SU-DHL-6 (cell line): Measurements from ENCODE around the gene DOCK11.

Source experiments
- H2AFZ ChIP-seq: fragments of 200-600 bp; sonication (generic); 2 replicates; pipeline ENCODE4 v1.6.1; 2014; ENCODE audit warnings: low read depth, mild to moderate bottlenecking, moderate library complexity, mixed read lengths, antibody characterized with exemption, low read length; ENCODE audit not compliant: severe bottlenecking
- H3F3A ChIP-seq: fragments of 200-600 bp; shearing (Covaris generic); 2 replicates; pipeline ENCODE4 v1.6.0; 2016; ENCODE audit warnings: antibody characterized with exemption, mild to moderate bottlenecking; ENCODE audit not compliant: insufficient read depth
- H3K27ac ChIP-seq: fragments of 200-600 bp; sonication (generic); 2 replicates; pipeline ENCODE4 v1.5.1; 2016; ENCODE audit warnings: low read depth, mild to moderate bottlenecking, low read length, moderate library complexity, mixed read lengths
- H3K27me3 ChIP-seq: fragments of 200-600 bp; sonication (generic), shearing (Covaris generic); 2 replicates; pipeline ENCODE4 v1.6.0; 2014; ENCODE audit warnings: mild to moderate bottlenecking, low read length
- H3K36me3 ChIP-seq: fragments of 200-600 bp; sonication (generic); 2 replicates; pipeline ENCODE4 v1.6.1; 2014; ENCODE audit warnings: mild to moderate bottlenecking, low read length, mixed read lengths
- H3K4me2 ChIP-seq: fragments of 300-600, 200-600 bp; shearing (Covaris generic), sonication (generic); 2 replicates; pipeline ENCODE4 v1.6.0; 2014; ENCODE audit warnings: low read length, low read depth, mild to moderate bottlenecking; ENCODE audit not compliant: poor library complexity, severe bottlenecking
- H3K4me3 ChIP-seq: fragments of 200-600 bp; sonication (generic); 2 replicates; pipeline ENCODE4 v1.5.1; 2014; ENCODE audit warnings: antibody characterized with exemption, low read length, mild to moderate bottlenecking, mixed read lengths; ENCODE audit not compliant: insufficient read depth, poor library complexity, severe bottlenecking
- H3K79me2 ChIP-seq: fragments of 200-600 bp; sonication (generic); 2 replicates; pipeline ENCODE4 v1.6.1; 2014; ENCODE audit warnings: mild to moderate bottlenecking, low read length, moderate library complexity; ENCODE audit not compliant: insufficient read depth
- H3K9ac ChIP-seq: fragments of 200-600 bp; sonication (generic); 2 replicates; pipeline ENCODE4 v1.7.0; 2014; ENCODE audit warnings: mild to moderate bottlenecking, low read length
- H3K9me2 ChIP-seq: fragments of 200-600 bp; sonication (generic); replicated peaks from 2 replicates; pipeline ENCODE4 v1.6.1; 2014; ENCODE audit warnings: low read length; ENCODE audit not compliant: insufficient read depth
- H3K9me3 ChIP-seq: fragments of 200-600 bp; sonication (generic); 2 replicates; pipeline ENCODE4 v1.6.1; 2014; ENCODE audit warnings: low read length, mixed read lengths; ENCODE audit not compliant: insufficient read depth
- H4K20me1 ChIP-seq: fragments of 200-600 bp; sonication (generic); 2 replicates; pipeline ENCODE4 v1.6.1; 2014; ENCODE audit warnings: low read depth, mild to moderate bottlenecking, antibody characterized with exemption, low read length, moderate library complexity, mixed read lengths
- CTCF ChIP-seq: fragments of 200-600 bp; sonication (generic); IDR thresholded peaks from one replicate; pipeline ENCODE4 v1.5.1; 2017; ENCODE audit warnings: antibody characterized with exemption, mild to moderate bottlenecking, low read length, moderate library complexity; ENCODE audit not compliant: insufficient read depth, poor library complexity, severe bottlenecking
- EZH2phosphoT487 ChIP-seq: fragments of 200-600 bp; sonication (generic), shearing (Covaris generic); conservative IDR thresholded peaks from 2 replicates; pipeline ENCODE4 v1.6.1; 2018; ENCODE audit warnings: mild to moderate bottlenecking, antibody characterized with exemption, low read length, moderate library complexity, mixed read lengths

DOCK11 gene

GRCh38 chrX:118499295-118499694 is 3.7 kb downstream of the DOCK11 start:
- Histone ChIP-seq H4K20me1 (no peaks in the 10 kb centered on the region), H3K4me2 (no peak overlapping the region), H3K79me2 (peaks cover 20% of the 10 kb centered on the region), H3K36me3 (no peaks in the 10 kb centered on the region), H3K9me2 (no peaks in the 10 kb centered on the region), H3F3A (peaks cover 3% of the 10 kb centered on the region; the same call in 1 of the 2 replicates), H3K9ac (no peak overlapping the region), H3K27me3 (no peaks in the 10 kb centered on the region), H2AFZ (no peak overlapping the region), H3K9me3 (no peaks in the 10 kb centered on the region), H3K27ac (no peak overlapping the region), H3K4me3 (no peak overlapping the region)
- TF ChIP-seq CTCF: no peak
- no peak for TF ChIP-seq EZH2phosphoT487

GRCh38 chrX:118502161-118502789 is 6.7 kb downstream of the DOCK11 start:
- Histone ChIP-seq H3K79me2 (peaks cover 20% of the 10 kb centered on the region), H3K27ac (no peak overlapping the region), H3K9me3 (no peaks in the 10 kb centered on the region), H2AFZ (no peak overlapping the region), H3K4me3 (no peak overlapping the region), H3F3A (no peaks in the 10 kb centered on the region; the same call in 1 of the 2 replicates), H3K9me2 (no peaks in the 10 kb centered on the region), H3K4me2 (no peak overlapping the region), H3K9ac (no peak overlapping the region), H4K20me1 (no peaks in the 10 kb centered on the region), H3K27me3 (no peaks in the 10 kb centered on the region), H3K36me3 (no peaks in the 10 kb centered on the region)
- TF ChIP-seq CTCF (no peak), EZH2phosphoT487 (no peak)

- no peak overlapping the region for H2AFZ ChIP-seq
- H3K4me2 ChIP-seq: no peak overlapping the region
- peaks cover 12% of the 10 kb centered on the region for H3K79me2 ChIP-seq
- no peak for TF ChIP-seq CTCF
- no peak for TF ChIP-seq EZH2phosphoT487
- no peak overlapping the region for H3K9ac ChIP-seq
- no peaks in the 10 kb centered on the region for H3K27me3 ChIP-seq
- H4K20me1 ChIP-seq: no peaks in the 10 kb centered on the region
- H3K9me2 ChIP-seq: no peaks in the 10 kb centered on the region
- H3F3A ChIP-seq: no peaks in the 10 kb centered on the region
- no peak overlapping the region for H3K4me3 ChIP-seq
- H3K36me3 ChIP-seq: no peaks in the 10 kb centered on the region
- H3K9me3 ChIP-seq: no peaks in the 10 kb centered on the region
- H3K27ac ChIP-seq: no peak overlapping the region
Observed at GRCh38 chrX:118503260-118504041, 7.8 kb downstream of the DOCK11 start.
